ENCODE measurements around the gene MAP2K5.

GRCh38 chr15:67707520-67708283 is 165.2 kb downstream of the MAP2K5 start:
- TF ChIP-seq, protein P1, sequence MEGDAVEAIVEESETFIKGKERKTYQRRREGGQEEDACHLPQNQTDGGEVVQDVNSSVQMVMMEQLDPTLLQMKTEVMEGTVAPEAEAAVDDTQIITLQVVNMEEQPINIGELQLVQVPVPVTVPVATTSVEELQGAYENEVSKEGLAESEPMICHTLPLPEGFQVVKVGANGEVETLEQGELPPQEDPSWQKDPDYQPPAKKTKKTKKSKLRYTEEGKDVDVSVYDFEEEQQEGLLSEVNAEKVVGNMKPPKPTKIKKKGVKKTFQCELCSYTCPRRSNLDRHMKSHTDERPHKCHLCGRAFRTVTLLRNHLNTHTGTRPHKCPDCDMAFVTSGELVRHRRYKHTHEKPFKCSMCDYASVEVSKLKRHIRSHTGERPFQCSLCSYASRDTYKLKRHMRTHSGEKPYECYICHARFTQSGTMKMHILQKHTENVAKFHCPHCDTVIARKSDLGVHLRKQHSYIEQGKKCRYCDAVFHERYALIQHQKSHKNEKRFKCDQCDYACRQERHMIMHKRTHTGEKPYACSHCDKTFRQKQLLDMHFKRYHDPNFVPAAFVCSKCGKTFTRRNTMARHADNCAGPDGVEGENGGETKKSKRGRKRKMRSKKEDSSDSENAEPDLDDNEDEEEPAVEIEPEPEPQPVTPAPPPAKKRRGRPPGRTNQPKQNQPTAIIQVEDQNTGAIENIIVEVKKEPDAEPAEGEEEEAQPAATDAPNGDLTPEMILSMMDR (IDR thresholded peaks at IDR 0.05; ENCODE audit: insufficient read depth, low read depth, low read length), result no peak
- no peak for TF ChIP-seq EZH2 (IDR thresholded peaks at IDR 0.05; ENCODE audit: insufficient read depth, low read length)

All from astrocyte (in vitro differentiated cells and primary cell).